Stimulated activated CD8-positive, alpha-beta memory T cell treated with anti-CD3 and anti-CD28 coated beads, Interleukin-7, amount 100 ng/mL, for 4 hours (primary cell): ENCODE results near the gene PRCD.

Experiments
- DNase-seq, 2 donors: peaks; one replicate each; pipeline ENCODE4 v3.0.0-alpha.2; 2020; ENCODE audit warnings: low read depth in 2 of 2

PRCD gene

GRCh38 chr17:76540381-76541300 lies 797 bp downstream of the PRCD start:
- DNase-seq, result no peak

GRCh38 chr17:76541739-76542454 lies 2.1 kb downstream of the PRCD start:
- no peak for DNase-seq

GRCh38 chr17:76542566-76542971 lies 2.7 kb downstream of the PRCD start:
- DNase-seq, result no peak

- DNase-seq, result no peak
Measured at GRCh38 chr17:76542984-76543383, 3.1 kb downstream of the PRCD start.

GRCh38 chr17:76543482-76543825 lies 3.6 kb downstream of the PRCD start:
- no peak for DNase-seq

DNA sequence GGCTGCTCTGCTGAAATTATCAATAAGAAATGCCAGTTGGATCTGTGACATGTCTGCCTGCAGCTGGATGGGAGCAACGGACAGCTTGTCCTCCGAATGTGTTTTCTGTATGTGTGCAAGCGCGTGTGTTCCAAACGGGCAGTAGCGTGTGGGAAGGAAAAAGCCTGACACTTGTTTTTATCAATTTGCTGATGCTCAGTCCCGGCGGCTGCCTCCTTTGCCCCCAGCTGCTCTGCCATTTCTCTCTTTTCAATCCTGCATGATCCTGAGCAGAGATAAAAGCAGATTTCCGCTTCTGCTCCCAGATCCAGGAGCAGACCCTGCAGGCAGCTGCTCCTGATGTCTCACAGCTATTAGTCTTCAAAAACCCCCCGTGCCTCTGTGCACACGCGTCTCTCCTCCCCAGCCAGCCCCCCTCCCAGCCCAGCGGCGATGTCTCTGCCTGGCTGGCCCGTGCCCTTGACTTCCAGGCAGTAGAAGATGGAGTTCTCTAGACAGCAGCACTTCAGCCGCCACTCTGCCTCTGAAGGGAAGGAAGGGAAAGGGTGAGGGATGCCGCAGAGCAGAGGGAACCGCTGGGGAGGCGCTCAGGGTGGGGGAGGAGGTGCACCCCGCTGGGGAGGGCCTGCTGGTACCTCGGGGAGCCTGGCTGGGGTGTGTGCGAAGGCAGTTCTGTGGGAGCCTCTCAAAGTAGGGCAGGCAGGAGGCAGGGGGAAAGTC lies 4.1 kb downstream of the PRCD start:
- DNase-seq, result no peak

DNA sequence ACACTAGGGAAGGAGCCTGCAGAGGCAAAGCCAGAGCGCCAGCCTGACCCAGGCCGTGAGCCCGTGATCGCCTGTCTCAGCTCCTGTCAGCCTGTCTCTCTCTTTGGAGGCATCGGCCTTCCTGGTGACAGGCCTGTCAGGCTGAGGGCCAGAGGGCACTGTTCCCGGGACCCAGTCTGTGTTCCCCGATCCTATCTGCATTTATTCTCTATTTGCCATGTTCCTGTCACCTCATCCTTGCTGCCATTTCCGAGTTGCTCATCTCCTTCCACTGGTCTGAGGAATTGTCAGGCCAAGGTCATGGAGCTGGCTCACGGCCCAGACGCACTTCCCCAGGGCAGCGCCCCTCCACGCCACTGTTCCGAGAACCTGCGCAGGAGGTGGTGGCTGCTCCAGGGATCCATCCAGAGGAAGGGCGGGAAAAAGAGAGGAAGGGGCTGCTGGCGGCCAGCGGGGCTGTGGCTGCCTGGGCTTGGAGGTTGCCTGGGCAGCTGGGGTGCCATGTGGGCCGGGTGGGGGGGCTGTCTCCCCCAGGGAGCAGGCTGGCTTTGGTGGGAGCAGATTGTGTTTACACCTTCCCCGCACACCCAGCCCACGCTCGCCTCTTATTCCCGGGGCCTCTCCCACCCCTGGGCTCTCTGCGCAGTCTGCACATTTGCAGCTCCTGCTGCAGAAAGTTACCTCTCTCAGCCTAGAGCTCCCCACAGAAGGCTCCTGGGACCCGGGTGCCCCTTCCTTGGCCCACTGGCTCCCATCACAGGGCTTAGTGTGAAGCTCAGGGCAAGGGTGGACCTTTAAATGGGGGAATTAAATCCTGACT lies 4.9 kb downstream of the PRCD start:
- DNase-seq, result no peak

GRCh38 chr17:76545918-76546555 lies 6.2 kb downstream of the PRCD start:
- DNase-seq, result no peak

GRCh38 chr17:76546556-76547182 lies 6.8 kb downstream of the PRCD start:
- DNase-seq, result no peak

DNA sequence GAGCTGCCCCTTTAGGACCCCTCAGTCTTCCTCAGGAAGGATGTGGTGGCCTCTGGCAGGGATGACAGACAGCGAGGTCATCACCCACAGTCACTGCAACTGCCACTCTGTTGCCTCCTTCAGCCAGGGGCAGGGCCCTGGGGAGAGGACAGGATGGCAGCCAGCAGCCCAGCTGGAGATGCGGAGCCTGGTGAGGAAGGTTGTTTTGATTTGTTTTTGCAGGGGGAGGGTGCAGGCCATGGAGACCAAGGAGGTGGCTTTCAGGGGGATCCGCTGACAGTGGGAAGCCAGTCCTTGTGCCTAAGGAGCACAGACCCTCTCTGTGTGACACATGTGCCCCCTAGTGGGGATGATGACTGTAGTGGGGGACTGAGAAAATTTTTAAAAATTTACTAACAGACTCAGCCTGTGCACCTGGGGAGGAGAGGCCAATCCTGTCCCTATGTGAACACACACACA lies 7.4 kb downstream of the PRCD start:
- peak; percentile 38 to 41 for DNase-seq

DNA sequence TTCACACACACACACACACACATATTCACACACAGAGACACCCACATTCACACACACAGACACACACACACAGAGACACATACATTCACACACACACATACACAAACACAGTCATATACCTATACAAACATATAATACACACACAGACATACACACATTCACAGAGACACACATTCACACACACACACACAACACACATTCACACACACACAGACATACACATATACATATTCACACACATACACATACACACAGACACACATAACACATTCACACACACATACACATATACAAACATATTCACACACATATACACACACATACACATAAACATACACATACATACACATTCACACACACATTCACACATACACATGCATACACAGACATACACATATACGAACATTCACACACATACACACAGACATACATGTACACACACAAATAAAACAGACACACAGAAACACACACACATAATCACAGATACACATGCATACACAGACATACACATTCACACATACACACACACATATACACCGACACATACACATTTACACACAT lies 7.9 kb downstream of the PRCD start:
- DNase-seq, result no peak

DNA sequence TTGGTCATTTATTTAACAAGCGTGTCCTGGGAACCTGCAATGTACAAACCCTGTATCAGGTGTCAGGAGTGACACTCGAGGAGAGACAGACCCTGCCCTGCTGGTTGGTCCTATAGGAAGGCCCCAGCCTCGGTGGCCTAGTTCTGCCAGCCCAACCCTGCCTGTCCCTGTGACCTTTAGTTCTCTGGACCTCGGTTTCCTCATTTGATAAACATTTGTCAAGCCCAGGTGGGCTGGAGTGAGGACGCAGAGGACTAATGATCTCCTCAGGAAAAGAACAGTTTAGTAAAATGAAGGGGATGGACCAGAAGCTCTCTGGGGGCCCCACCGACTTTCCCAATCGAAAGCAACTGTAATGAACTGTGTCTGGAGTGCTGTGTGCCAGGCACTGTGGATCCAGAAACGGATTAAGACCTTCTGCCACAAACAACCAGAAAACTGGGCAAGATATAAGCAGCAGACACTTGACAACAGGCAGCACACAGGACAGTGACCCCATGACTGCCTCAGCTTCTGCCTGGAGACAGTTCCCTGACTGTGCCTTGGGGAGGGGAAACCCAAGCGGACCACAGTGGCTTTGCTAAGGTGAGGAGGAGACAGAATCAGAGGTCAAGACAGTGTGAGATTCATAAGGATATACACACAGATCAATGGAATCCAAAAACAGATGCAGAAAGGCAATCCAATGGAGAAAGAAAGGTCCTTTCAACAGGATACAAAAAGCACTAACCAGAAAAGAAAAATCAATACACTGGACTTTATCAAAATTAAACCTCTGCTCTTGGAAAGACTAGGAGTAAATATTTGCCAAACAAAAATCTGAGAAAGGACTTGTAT lies 8.8 kb downstream of the PRCD start:
- DNase-seq, result no peak

GRCh38 chr17:76549215-76549518 lies 9.3 kb downstream of the PRCD start:
- DNase-seq, result no peak

DNA sequence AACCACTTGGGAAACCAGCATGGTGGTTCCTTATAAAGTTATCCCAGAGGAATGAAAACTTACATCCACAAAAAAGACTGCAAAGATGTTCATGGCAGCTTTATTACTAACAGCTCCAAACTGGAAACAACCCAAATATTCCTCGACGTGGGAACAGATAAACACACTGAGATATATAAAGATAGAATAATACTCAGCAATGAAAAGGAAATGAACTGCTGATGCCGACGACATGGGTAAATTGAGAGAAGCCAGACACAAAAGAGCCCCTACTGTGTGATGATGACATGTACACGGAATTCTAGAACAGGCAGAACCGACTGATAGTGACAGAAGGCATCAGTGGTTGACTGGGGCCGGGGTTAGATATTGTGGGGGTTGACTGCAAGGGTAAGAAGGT lies 9.7 kb downstream of the PRCD start:
- DNase-seq, result no peak

DNA sequence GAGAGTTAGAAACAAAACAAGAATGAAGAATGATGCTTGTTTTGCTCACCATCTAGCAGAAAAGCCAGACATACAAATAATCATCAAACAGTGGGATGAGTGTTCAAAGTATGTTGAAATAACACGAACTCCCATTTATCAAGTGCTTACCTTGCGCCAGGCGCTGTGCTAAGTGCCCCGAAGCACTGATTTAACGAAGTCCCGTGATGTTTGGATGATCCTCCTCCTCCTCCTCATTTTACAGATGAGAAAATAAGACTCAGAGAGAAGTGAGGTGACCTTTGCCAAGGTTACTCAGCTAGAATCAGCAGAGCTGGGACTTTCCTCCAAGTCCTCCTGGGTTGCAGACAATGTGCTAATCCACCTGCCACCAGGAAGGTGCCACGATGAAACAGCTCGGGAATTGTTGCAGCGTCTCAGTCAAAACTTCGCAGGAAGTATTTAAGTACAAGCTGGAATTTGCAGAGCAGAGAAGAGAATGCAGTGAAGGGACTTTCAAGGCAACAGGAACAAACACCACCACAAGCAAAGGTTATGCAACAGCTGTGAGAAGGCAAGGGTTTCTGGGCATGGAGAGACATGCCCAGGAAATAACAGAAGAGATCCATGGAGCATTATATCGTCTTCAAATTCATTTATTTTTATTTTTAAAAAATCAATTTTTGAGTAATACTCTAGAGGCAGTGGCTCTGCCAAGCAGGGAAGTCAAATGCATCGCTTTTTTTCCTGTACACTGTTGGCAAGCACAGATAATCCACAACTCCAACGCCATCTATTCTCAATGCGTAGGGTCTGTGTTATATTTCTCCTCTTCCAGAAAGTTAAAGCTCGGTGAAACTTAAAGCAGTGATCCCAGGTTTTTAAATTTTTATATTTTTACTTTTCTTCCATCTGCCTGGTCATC lies 11.1 kb downstream of the PRCD start:
- DNase-seq, result no peak

DNA sequence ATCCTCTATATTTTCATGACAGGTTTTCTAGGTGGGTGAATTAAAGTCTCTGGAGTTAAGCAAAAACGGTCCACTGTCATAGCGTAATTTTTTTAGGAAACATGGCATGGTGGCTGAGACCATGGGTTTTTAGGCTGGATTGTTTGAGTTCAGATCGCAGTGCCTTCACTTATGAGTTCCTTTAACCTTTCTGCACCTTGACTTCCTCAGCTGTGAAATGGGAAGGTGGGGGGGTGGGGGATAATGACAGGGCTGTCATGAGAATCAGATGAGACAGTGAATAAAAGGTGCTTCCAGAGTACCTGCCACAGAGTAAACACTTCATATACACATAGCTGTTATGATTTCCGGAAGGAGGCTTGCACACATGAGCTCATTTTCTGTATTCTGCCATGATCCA lies 11.8 kb downstream of the PRCD start:
- DNase-seq, result no peak

DNA sequence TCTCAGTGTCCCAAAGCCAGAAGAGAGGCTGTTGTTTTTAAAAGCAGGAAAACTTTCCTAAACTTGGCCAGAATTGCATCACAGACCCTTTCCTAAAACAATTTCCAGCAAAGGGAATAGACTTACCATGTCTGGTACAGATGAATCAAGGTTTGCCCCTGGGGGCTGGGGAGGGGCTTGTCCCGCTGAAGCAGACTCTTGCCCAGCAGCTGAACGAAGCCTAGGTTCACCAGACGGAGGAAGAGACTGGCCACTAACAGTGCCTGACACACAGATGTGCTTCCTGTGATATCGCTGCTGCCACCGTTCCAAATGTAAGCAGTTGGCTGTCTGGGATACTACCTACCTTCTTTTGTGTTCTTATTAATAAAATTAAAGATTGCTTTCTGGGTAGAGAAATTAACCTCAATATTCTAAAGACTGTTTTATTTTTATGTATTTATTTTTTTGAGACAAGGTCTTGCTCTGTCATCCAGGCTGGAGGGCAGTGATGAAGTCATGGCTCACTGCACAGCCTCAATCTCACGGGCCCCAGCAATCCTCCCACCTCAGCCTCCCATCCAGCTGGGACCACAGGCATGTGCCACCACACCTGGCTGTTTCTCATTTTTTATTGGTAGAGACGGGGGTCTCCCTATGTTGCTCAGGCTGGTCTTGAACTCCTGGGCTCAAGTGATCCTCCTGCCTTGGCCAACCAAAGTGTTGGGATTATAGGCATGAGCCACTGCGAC lies 13.5 kb downstream of the PRCD start:
- no peak for DNase-seq

DNA sequence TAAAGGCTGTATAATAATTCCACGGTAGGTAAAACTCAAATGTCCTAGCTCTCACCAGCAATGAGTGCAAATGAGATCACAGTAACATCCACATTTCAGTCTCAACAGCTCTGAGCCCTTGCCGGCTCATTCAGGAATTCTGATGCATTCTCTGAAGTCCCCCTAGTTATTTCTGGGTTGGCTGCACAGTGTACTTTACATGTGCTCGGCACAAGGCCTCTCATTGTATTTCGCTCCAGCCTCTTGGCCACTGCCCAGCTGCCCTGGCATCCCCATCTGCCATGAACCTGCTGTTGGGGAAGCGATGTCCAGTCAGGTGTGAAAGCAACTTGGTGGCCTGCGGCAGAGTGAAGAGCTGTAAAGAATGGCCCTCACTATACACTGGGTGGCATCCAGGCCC lies 14.3 kb downstream of the PRCD start:
- no peak for DNase-seq
